Measurements from ENCODE around the gene PLEKHA5. TPM values are rescaled to one million over a fixed set of nuclear protein-coding genes. Genes with fewer than 3 reads are reported as not detected.

Gene PLEKHA5
- total and polyA plus RNA-seq, 2 of the 4 experiments (the other 2 are of a cell fraction) = 5.3 to 12.2 TPM

GRCh38 chr12:19421503-19422282, 292.2 kb downstream of the PLEKHA5 start:
- H3K18ac ChIP-seq (ENCODE audit: low read depth, low read length) = no peak overlapping the region
- H3K56ac ChIP-seq (ENCODE audit: extremely low read depth, insufficient read depth, low read length) = no peak overlapping the region
- no peak overlapping the region for H3K23ac ChIP-seq (ENCODE audit: low read depth, low read length)
- no peak for TF ChIP-seq RFX5 (IDR thresholded peaks at IDR 0.05; ENCODE audit: low read depth, low read length)
- H4K5ac ChIP-seq (ENCODE audit: low read depth, low read length) = no peak overlapping the region
- dilution Hi-C loops (cut with HindIII; ENCODE audit: low sequenced_read_pairs, unreplicated experiment) (no loop called here), in situ Hi-C loops (cut with MboI; ENCODE audit: low sequenced_read_pairs) (no loop called here), intact Hi-C loops (cut with micrococcal nuclease) (no loop called here)
- H2BK20ac ChIP-seq (ENCODE audit: low read depth, low read length) = no peak overlapping the region
- no peak overlapping the region for H4K8ac ChIP-seq (ENCODE audit: low read depth in 2 of 2, low read length in 2 of 2)
- no peak overlapping the region for H2AK5ac ChIP-seq (ENCODE audit: low read depth, low read length)
- no CpG with 5 or more reads among the region's 6 CpGs for WGBS, 2 experiments (ENCODE audit: extremely low coverage in 2 of 2, insufficient read length in 1 of 2)
- no peaks in the 10 kb centered on the region for H4K20me1 ChIP-seq (ENCODE audit: insufficient read depth, low read length)
- H3K4me1 ChIP-seq (ENCODE audit: control insufficient read depth, insufficient read depth, low read length) = no peaks in the 10 kb centered on the region
- H3K4me3 ChIP-seq (ENCODE audit: insufficient read depth, low read depth, low read length) = no peak overlapping the region
- no peaks in the 10 kb centered on the region for H3K79me1 ChIP-seq (ENCODE audit: low read depth in 1 of 2, low read length in 2 of 2)
- H2BK120ac ChIP-seq (ENCODE audit: low read depth, low read length) = no peak overlapping the region
- no peak overlapping the region for H3K4ac ChIP-seq (ENCODE audit: low read depth, low read length)
- H3K9me1 ChIP-seq (ENCODE audit: insufficient read depth, low read length) = peaks cover 3% of the 10 kb centered on the region; the same call in 1 of the 2 replicates
- ChIA-PET CTCF (interaction anchor here (0.8 to 1.5 kb wide), 2 partner anchors 10 to 18 kb away, joined by 3 read pairs; partner anchors contain the start of gene AEBP2), POLR2A (ENCODE audit: unreplicated experiment) (no interaction called here)
- no peak overlapping the region for H3K14ac ChIP-seq (replicated peaks; ENCODE audit: low read depth, low read length)
- no peaks in the 10 kb centered on the region for H3K27me3 ChIP-seq (ENCODE audit: control insufficient read depth, insufficient read depth, low read length)
- H3K27ac ChIP-seq (ENCODE audit: insufficient read depth, low read length) = no peak overlapping the region
- no peak overlapping the region for H2BK5ac ChIP-seq (ENCODE audit: low read depth, low read length, poor library complexity, severe bottlenecking)
- ATAC-seq (ENCODE audit: low read depth) = no peak
- H3K36me3 ChIP-seq (ENCODE audit: control insufficient read depth, insufficient read depth, low read length) = no peaks in the 10 kb centered on the region
- H2BK15ac ChIP-seq (ENCODE audit: low read depth, low read length) = no peak overlapping the region
- no peaks in the 10 kb centered on the region; the same call in 1 of the 2 replicates for H3K9me3 ChIP-seq (ENCODE audit: control insufficient read depth, insufficient read depth, low read length)
- DNase-seq = no peak
- H3K9ac ChIP-seq (ENCODE audit: low read depth, low read length) = no peak overlapping the region
- no TSS peak for BruUV-seq (replicated peaks)
- no peak overlapping the region for H4K91ac ChIP-seq (ENCODE audit: insufficient read depth, low read depth, low read length)
- H2AFZ ChIP-seq (replicated peaks; ENCODE audit: low read length, poor library complexity) = no peak overlapping the region
- H2AK9ac ChIP-seq (replicated peaks; ENCODE audit: low read depth, low read length, poor library complexity) = no peak overlapping the region
- no peak overlapping the region for H3K4me2 ChIP-seq (ENCODE audit: low read depth, low read length)

All from IMR-90 (cell line).